IPS-20b (cell line): ENCODE measurements around the gene VPS26C.

Experiments used
- H3K27ac ChIP-seq: one replicate; pipeline ENCODE4 v1.5.1; 2013; ENCODE audit warnings: low read length
- H3K27me3 ChIP-seq: 2 replicates; pipeline ENCODE4 v1.6.1; 2013; ENCODE audit warnings: mild to moderate bottlenecking, low read length, inconsistent platforms; ENCODE audit not compliant: insufficient read depth
- H3K36me3 ChIP-seq: 2 replicates; pipeline ENCODE4 v1.6.1; 2013; ENCODE audit warnings: low read depth, mild to moderate bottlenecking, inconsistent platforms, low read length, moderate library complexity; ENCODE audit not compliant: insufficient read depth
- H3K4me1 ChIP-seq: 2 replicates; pipeline ENCODE4 v1.6.1; 2013; ENCODE audit warnings: mild to moderate bottlenecking, control low read depth, inconsistent platforms, low read length, moderate library complexity; ENCODE audit not compliant: insufficient read depth
- H3K4me3 ChIP-seq: 2 replicates; pipeline ENCODE4 v1.5.1; 2013; ENCODE audit warnings: mild to moderate bottlenecking, low read length, inconsistent platforms
- H3K9ac ChIP-seq: 2 replicates; pipeline ENCODE4 v1.6.1; 2013; ENCODE audit warnings: low read depth, mild to moderate bottlenecking, inconsistent platforms, low read length, moderate library complexity
- H3K9me3 ChIP-seq: 2 replicates; pipeline ENCODE4 v1.6.1; 2013; ENCODE audit warnings: mild to moderate bottlenecking, low read depth, low read length, inconsistent platforms; ENCODE audit not compliant: insufficient read depth

The VPS26C gene

GRCh38 chr21:37195059-37195458, 72.1 kb downstream of the VPS26C start:
- H3K36me3 ChIP-seq, result peaks cover 18% of the 10 kb centered on the region; the same call in 1 of the 2 replicates
- H3K27ac ChIP-seq, result no peak overlapping the region
- no peak overlapping the region for H3K4me3 ChIP-seq
- H3K9me3 ChIP-seq, result no peaks in the 10 kb centered on the region
- H3K9ac ChIP-seq, result no peak overlapping the region
- peaks cover 7% of the 10 kb centered on the region; the same call in 1 of the 2 replicates for H3K4me1 ChIP-seq
- no peaks in the 10 kb centered on the region for H3K27me3 ChIP-seq

- no peak overlapping the region for H3K27ac ChIP-seq
- no peak overlapping the region for H3K4me3 ChIP-seq
- H3K9ac ChIP-seq, result no peak overlapping the region
- H3K4me1 ChIP-seq, result peaks cover 7% of the 10 kb centered on the region; the same call in 1 of the 2 replicates
- no peaks in the 10 kb centered on the region for H3K9me3 ChIP-seq
- no peaks in the 10 kb centered on the region for H3K27me3 ChIP-seq
- peaks cover 22% of the 10 kb centered on the region; the same call in 1 of the 2 replicates for H3K36me3 ChIP-seq
These were observed 73.5 kb downstream of the VPS26C start for GRCh38 chr21:37193676-37194075.

- peaks cover 7% of the 10 kb centered on the region; the same call in 1 of the 2 replicates for H3K4me1 ChIP-seq
- H3K27me3 ChIP-seq, result no peaks in the 10 kb centered on the region
- no peak overlapping the region for H3K9ac ChIP-seq
- peaks cover 24% of the 10 kb centered on the region; the same call in 1 of the 2 replicates for H3K36me3 ChIP-seq
- H3K27ac ChIP-seq, result no peak overlapping the region
- H3K4me3 ChIP-seq, result no peak overlapping the region
- H3K9me3 ChIP-seq, result no peaks in the 10 kb centered on the region
These were observed 74.1 kb downstream of the VPS26C start for GRCh38 chr21:37193006-37193405.

- Histone ChIP-seq H3K27ac (no peak overlapping the region), H3K4me1 (peaks cover 7% of the 10 kb centered on the region; the same call in 1 of the 2 replicates), H3K4me3 (no peak overlapping the region), H3K9ac (no peak overlapping the region), H3K9me3 (no peaks in the 10 kb centered on the region), H3K36me3 (peaks cover 31% of the 10 kb centered on the region; the same call in 1 of the 2 replicates), H3K27me3 (no peaks in the 10 kb centered on the region)
These were observed 75.1 kb downstream of the VPS26C start for GRCh38 chr21:37192019-37192418.

GRCh38 chr21:37188825-37189224, 78.3 kb downstream of the VPS26C start:
- no peak overlapping the region for H3K9ac ChIP-seq
- H3K27ac ChIP-seq, result no peak overlapping the region
- H3K4me3 ChIP-seq, result no peak overlapping the region
- no peaks in the 10 kb centered on the region for H3K27me3 ChIP-seq
- peaks cover 29% of the 10 kb centered on the region; the same call in 1 of the 2 replicates for H3K36me3 ChIP-seq
- H3K9me3 ChIP-seq, result no peaks in the 10 kb centered on the region
- H3K4me1 ChIP-seq, result peaks cover 7% of the 10 kb centered on the region; the same call in 1 of the 2 replicates

- Histone ChIP-seq H3K4me3 (no peak overlapping the region), H3K36me3 (peaks cover 29% of the 10 kb centered on the region; the same call in 1 of the 2 replicates)
These were observed 80.2 kb downstream of the VPS26C start for GRCh38 chr21:37186983-37187382.

GRCh38 chr21:37184784-37185593, 82.1 kb downstream of the VPS26C start:
- H3K9ac ChIP-seq, result no peak overlapping the region
- H3K27ac ChIP-seq, result no peak overlapping the region
- no peaks in the 10 kb centered on the region for H3K9me3 ChIP-seq
- no peaks in the 10 kb centered on the region for H3K27me3 ChIP-seq
- no peaks in the 10 kb centered on the region for H3K4me1 ChIP-seq
- peaks cover 30% of the 10 kb centered on the region for H3K36me3 ChIP-seq
- H3K4me3 ChIP-seq, result no peak overlapping the region

More at GRCh38 chr21:37186983-37187382, 80.2 kb downstream of the VPS26C start:
- H3K9me3 ChIP-seq, result no peaks in the 10 kb centered on the region
- H3K27ac ChIP-seq, result no peak overlapping the region
- no peaks in the 10 kb centered on the region for H3K4me1 ChIP-seq
- H3K27me3 ChIP-seq, result no peaks in the 10 kb centered on the region
- no peak overlapping the region for H3K9ac ChIP-seq

GRCh38 chr21:37183749-37184148, 83.4 kb downstream of the VPS26C start:
- Histone ChIP-seq H3K4me1 (no peaks in the 10 kb centered on the region), H3K4me3 (no peak overlapping the region), H3K9me3 (no peaks in the 10 kb centered on the region), H3K27me3 (no peaks in the 10 kb centered on the region), H3K36me3 (peaks cover 31% of the 10 kb centered on the region), H3K27ac (no peak overlapping the region), H3K9ac (no peak overlapping the region)

- H3K4me1 ChIP-seq, result no peaks in the 10 kb centered on the region
- H3K27ac ChIP-seq, result no peak overlapping the region
- H3K36me3 ChIP-seq, result peaks cover 22% of the 10 kb centered on the region
These were observed 84.9 kb downstream of the VPS26C start for GRCh38 chr21:37182222-37182621.

GRCh38 chr21:37181059-37181458, 86.1 kb downstream of the VPS26C start:
- Histone ChIP-seq H3K27me3 (no peaks in the 10 kb centered on the region), H3K36me3 (peaks cover 15% of the 10 kb centered on the region), H3K4me1 (no peaks in the 10 kb centered on the region), H3K4me3 (no peak overlapping the region), H3K27ac (no peak overlapping the region), H3K9me3 (no peaks in the 10 kb centered on the region), H3K9ac (no peak overlapping the region)

More at GRCh38 chr21:37182222-37182621, 84.9 kb downstream of the VPS26C start:
- no peaks in the 10 kb centered on the region for H3K9me3 ChIP-seq
- no peak overlapping the region for H3K4me3 ChIP-seq
- no peak overlapping the region for H3K9ac ChIP-seq
- no peaks in the 10 kb centered on the region for H3K27me3 ChIP-seq

GRCh38 chr21:37176716-37177115, 90.4 kb downstream of the VPS26C start:
- H3K36me3 ChIP-seq, result peaks cover 38% of the 10 kb centered on the region
- no peaks in the 10 kb centered on the region for H3K4me1 ChIP-seq

More at GRCh38 chr21:37176716-37177115, 90.4 kb downstream of the VPS26C start:
- Histone ChIP-seq H3K4me3 (no peak overlapping the region), H3K27me3 (no peaks in the 10 kb centered on the region), H3K27ac (no peak overlapping the region), H3K9me3 (no peaks in the 10 kb centered on the region), H3K9ac (no peak overlapping the region)
